IMR-90 (cell line): Measurements from ENCODE around the gene CDC20B. TPM values are rescaled to one million over a fixed set of nuclear protein-coding genes. Genes with fewer than 3 reads are reported as not detected.

ENCODE experiments used
- ATAC-seq: fragments of 200-7000 bp; cut with Tn5 transposase; 2 replicates; pipeline ENCODE4 v1.9.1; 2020; ENCODE audit warnings: low read depth, mild to moderate bottlenecking, moderate library complexity
- BruUV-seq: library from RNA; stranded (reverse); fragments of 400-500 nt; replicated peaks from 2 replicates; lab custom pipeline; 2021; lab: Mats Ljungman, UMichigan
- CTCF ChIA-PET: fragments of 300-600 bp; formaldehyde crosslinking; extraction: SDS; loops from one replicate; lab custom pipeline; 2021; ENCODE audit warnings: antibody characterized with exemption; lab: Yijun Ruan, JAX
- POLR2A ChIA-PET: fragments of 300-600 bp; sonication (Branson Sonifier 250); formaldehyde crosslinking; loops from one replicate; lab custom pipeline; 2022; ENCODE audit warnings: antibody characterized with exemption; ENCODE audit not compliant: unreplicated experiment; lab: Charles Lee
- DNase-seq: peaks from one replicate; pipeline ENCODE4 v3.0.0; 2013
- H2AFZ ChIP-seq: replicated peaks from 2 replicates; pipeline ENCODE3; 2013; ENCODE audit warnings: low read length, mild to moderate bottlenecking; ENCODE audit not compliant: poor library complexity
- H2AK5ac ChIP-seq: 2 replicates; pipeline ENCODE4 v1.6.1; 2013; ENCODE audit warnings: low read depth, low read length, inconsistent platforms
- H2AK9ac ChIP-seq: replicated peaks from 2 replicates; pipeline ENCODE3; 2013; ENCODE audit warnings: mild to moderate bottlenecking, low read depth, low read length, moderate library complexity; ENCODE audit not compliant: poor library complexity
- H2BK120ac ChIP-seq: 2 replicates; pipeline ENCODE4 v1.6.1; 2013; ENCODE audit warnings: low read depth, low read length, inconsistent platforms
- H2BK15ac ChIP-seq: 3 replicates; pipeline ENCODE4 v1.6.1; 2013; ENCODE audit warnings: low read depth, low read length, inconsistent platforms
- H2BK20ac ChIP-seq: 2 replicates; pipeline ENCODE4 v1.6.1; 2013; ENCODE audit warnings: low read depth, mild to moderate bottlenecking, inconsistent platforms, low read length, moderate library complexity
- H2BK5ac ChIP-seq: 2 replicates; pipeline ENCODE4 v1.6.1; 2013; ENCODE audit warnings: mild to moderate bottlenecking, low read depth, low read length, inconsistent platforms; ENCODE audit not compliant: poor library complexity, severe bottlenecking
- H3K14ac ChIP-seq: replicated peaks from 2 replicates; pipeline ENCODE4 v1.6.1; 2013; ENCODE audit warnings: low read depth, low read length, inconsistent platforms
- H3K18ac ChIP-seq: 2 replicates; pipeline ENCODE4 v1.6.1; 2013; ENCODE audit warnings: low read depth, low read length, control low read depth
- H3K23ac ChIP-seq: 2 replicates; pipeline ENCODE4 v1.6.1; 2013; ENCODE audit warnings: low read depth, low read length, inconsistent platforms
- H3K27ac ChIP-seq: 2 replicates; pipeline ENCODE4 v1.5.1; 2013; ENCODE audit warnings: mild to moderate bottlenecking, control low read depth, low read length; ENCODE audit not compliant: insufficient read depth
- H3K27me3 ChIP-seq: 2 replicates; pipeline ENCODE4 v1.6.1; 2013; ENCODE audit warnings: low read length; ENCODE audit not compliant: control insufficient read depth, insufficient read depth
- H3K36me3 ChIP-seq: 2 replicates; pipeline ENCODE4 v1.6.1; 2013; ENCODE audit warnings: low read length, mixed read lengths; ENCODE audit not compliant: control insufficient read depth, insufficient read depth
- H3K4ac ChIP-seq: 2 replicates; pipeline ENCODE4 v1.6.1; 2013; ENCODE audit warnings: low read depth, low read length, inconsistent platforms
- H3K4me1 ChIP-seq: 2 replicates; pipeline ENCODE4 v1.6.1; 2013; ENCODE audit warnings: low read length, mixed read lengths; ENCODE audit not compliant: control insufficient read depth, insufficient read depth
- H3K4me2 ChIP-seq: 2 replicates; pipeline ENCODE4 v1.6.1; 2013; ENCODE audit warnings: low read depth, mild to moderate bottlenecking, control low read depth, low read length, moderate library complexity
- H3K4me3 ChIP-seq: 2 replicates; pipeline ENCODE4 v1.5.1; 2013; ENCODE audit warnings: low read depth, mild to moderate bottlenecking, control low read depth, low read length, moderate library complexity; ENCODE audit not compliant: insufficient read depth
- H3K56ac ChIP-seq: 2 replicates; pipeline ENCODE4 v1.6.1; 2013; ENCODE audit warnings: low read length, inconsistent platforms; ENCODE audit not compliant: insufficient read depth; ENCODE audit errors: extremely low read depth
- H3K79me1 ChIP-seq, 2 experiments: 2 replicates each; pipeline ENCODE4 v1.6.1; 2013; ENCODE audit warnings: low read length in 2 of 2, inconsistent platforms in 1 of 2, low read depth in 1 of 2
- H3K9ac ChIP-seq: 2 replicates; pipeline ENCODE4 v1.6.1; 2013; ENCODE audit warnings: low read depth, low read length, control low read depth
- H3K9me1 ChIP-seq: 2 replicates; pipeline ENCODE4 v1.6.1; 2013; ENCODE audit warnings: low read length, inconsistent platforms; ENCODE audit not compliant: insufficient read depth
- H3K9me3 ChIP-seq: 2 replicates; pipeline ENCODE4 v1.6.1; 2013; ENCODE audit warnings: low read length; ENCODE audit not compliant: control insufficient read depth, insufficient read depth
- H4K20me1 ChIP-seq: 2 replicates; pipeline ENCODE4 v1.6.1; 2013; ENCODE audit warnings: low read length, inconsistent platforms; ENCODE audit not compliant: insufficient read depth
- H4K5ac ChIP-seq: 2 replicates; pipeline ENCODE4 v1.6.1; 2013; ENCODE audit warnings: mild to moderate bottlenecking, low read depth, low read length, control low read depth
- H4K8ac ChIP-seq, 2 experiments: 2 replicates each; pipeline ENCODE4 v1.6.1; 2013; ENCODE audit warnings: low read depth in 2 of 2, low read length in 2 of 2, control low read depth in 1 of 2, inconsistent platforms in 1 of 2
- H4K91ac ChIP-seq: 2 replicates; pipeline ENCODE4 v1.6.1; 2013; ENCODE audit warnings: low read depth, low read length, inconsistent platforms; ENCODE audit not compliant: insufficient read depth
- BHLHE40 ChIP-seq: fragments of 150-350 bp; IDR thresholded peaks from 2 replicates; pipeline ENCODE4 v1.6.1; 2016; ENCODE audit warnings: mild to moderate bottlenecking, low read depth, low read length
- CEBPB ChIP-seq: IDR thresholded peaks from 2 replicates; pipeline ENCODE4 v1.6.1; 2012; ENCODE audit warnings: low read depth, low read length, improper control_type of control experiment
- CHD1 ChIP-seq: IDR thresholded peaks from 2 replicates; pipeline ENCODE4 v1.6.1; 2012; ENCODE audit warnings: low read depth, low read length, improper control_type of control experiment
- ELK1 ChIP-seq: fragments of 150-350 bp; IDR thresholded peaks from 2 replicates; pipeline ENCODE4 v1.6.1; 2016; ENCODE audit warnings: low read depth, mild to moderate bottlenecking, low read length, moderate library complexity, borderline replicate concordance
- FOS ChIP-seq: fragments of 150-350 bp; IDR thresholded peaks from 2 replicates; pipeline ENCODE4 v1.6.1; 2016; ENCODE audit warnings: low read depth, low read length
- MAFK ChIP-seq: IDR thresholded peaks from 2 replicates; pipeline ENCODE4 v1.6.1; 2012; ENCODE audit warnings: low read depth, low read length, improper control_type of control experiment
- MAZ ChIP-seq: IDR thresholded peaks from 2 replicates; pipeline ENCODE4 v1.6.1; 2012; ENCODE audit warnings: low read depth, mild to moderate bottlenecking, low read length, improper control_type of control experiment, moderate library complexity, borderline replicate concordance
- MXI1 ChIP-seq: IDR thresholded peaks from 2 replicates; pipeline ENCODE4 v1.6.1; 2012; ENCODE audit warnings: low read depth, mild to moderate bottlenecking, low read length, moderate library complexity, borderline replicate concordance
- NFE2L2 ChIP-seq: fragments of 150-350 bp; IDR thresholded peaks from 2 replicates; pipeline ENCODE4 v1.6.1; 2016; ENCODE audit warnings: low read depth, mild to moderate bottlenecking, low read length
- POLR2A ChIP-seq: IDR thresholded peaks from 2 replicates; pipeline ENCODE4 v1.6.1; 2012; ENCODE audit warnings: mild to moderate bottlenecking, low read depth, low read length
- RAD21 ChIP-seq: IDR thresholded peaks from 2 replicates; pipeline ENCODE4 v1.6.1; 2012; ENCODE audit warnings: low read length, improper control_type of control experiment
- RCOR1 ChIP-seq: IDR thresholded peaks from 2 replicates; pipeline ENCODE4 v1.6.1; 2012; ENCODE audit warnings: mild to moderate bottlenecking, low read length, improper control_type of control experiment; ENCODE audit not compliant: insufficient replicate concordance
- RFX5 ChIP-seq: IDR thresholded peaks from 2 replicates; pipeline ENCODE4 v1.8.0; 2012; ENCODE audit warnings: low read depth, mild to moderate bottlenecking, low read length, moderate library complexity
- SMC3 ChIP-seq: fragments of 150-350 bp; IDR thresholded peaks from 2 replicates; pipeline ENCODE4 v1.6.1; 2016; ENCODE audit warnings: low read depth, mild to moderate bottlenecking, antibody characterized with exemption, low read length, moderate library complexity
- USF2 ChIP-seq: fragments of 150-350 bp; IDR thresholded peaks from 2 replicates; pipeline ENCODE4 v1.6.1; 2017; ENCODE audit warnings: mild to moderate bottlenecking, antibody characterized with exemption, low read length, low read depth
- WGBS, 2 experiments: methylation state at CpG; one replicate each; pipeline versions ENCODE4 v1.1.5 to v1.1.7; 2013; ENCODE audit warnings: missing lambda C conversion rate in 2 of 2; ENCODE audit not compliant: insufficient read length in 1 of 2; ENCODE audit errors: extremely low coverage in 2 of 2; 5-methylcytosine and 5-hydroxymethylcytosine counted together
- dilution Hi-C: fragments of 300-500 bp; cut with HindIII; formaldehyde crosslinking; loops from one replicate; pipeline ENCODE4 v1.14.3; 2018; ENCODE audit warnings: low sequenced_read_pairs; ENCODE audit not compliant: unreplicated experiment
- in situ Hi-C: fragments of 300-500 bp; cut with MboI; formaldehyde crosslinking; loops from 3 replicates; pipeline ENCODE4 v1.14.3; 2019; ENCODE audit warnings: low sequenced_read_pairs, inconsistent platforms, mixed read lengths
- intact Hi-C: fragments of 100-400 bp; cut with micrococcal nuclease; formaldehyde crosslinking; loops from 2 replicates; pipeline ENCODE4 v1.10.0; 2022
- polyA plus RNA-seq, 3 experiments: library from polyadenylated mRNA; depleted of rRNA; stranded (reverse); fragments of >200 nt; gene quantifications; 2 replicates each; pipeline ENCODE4 v1.2.3, GENCODE V29; 2012; ENCODE audit warnings: low replicate concordance in 1 of 3
- total RNA-seq: library from RNA; depleted of rRNA; stranded (reverse); fragments of >200 nt; gene quantifications from 2 replicates; pipeline ENCODE4 v1.2.3, GENCODE V29; 2012

Gene CDC20B
- total and polyA plus RNA-seq, 2 of the 4 experiments (the other 2 are of a cell fraction): not detected

- TF ChIP-seq FOS: no peak
Measured at GRCh38 chr5:55140908-55141665, 31.9 kb downstream of the CDC20B start (continued).

GRCh38 chr5:55136521-55136920 is 36.5 kb downstream of the CDC20B start:
- no peak overlapping the region for H3K4me2 ChIP-seq
- H2BK120ac ChIP-seq: no peak overlapping the region
- BruUV-seq: no TSS peak
- peaks cover 23% of the 10 kb centered on the region for H3K27me3 ChIP-seq
- H3K9ac ChIP-seq: no peak overlapping the region
- H4K5ac ChIP-seq: no peak overlapping the region
- no peak overlapping the region for H3K14ac ChIP-seq
- ATAC-seq (no peak), DNase-seq (no peak)
- no peaks in the 10 kb centered on the region; the same call in 1 of the 2 replicates for H3K9me3 ChIP-seq
- no peak overlapping the region for H2AK9ac ChIP-seq
- no peak overlapping the region for H3K4ac ChIP-seq
- H3K4me3 ChIP-seq: no peak overlapping the region
- H3K9me1 ChIP-seq: no peaks in the 10 kb centered on the region
- no peak overlapping the region for H4K91ac ChIP-seq
- H4K20me1 ChIP-seq: no peaks in the 10 kb centered on the region
- no peak overlapping the region for H2BK5ac ChIP-seq
- dilution Hi-C loops (loop anchor here (25.0 kb wide), 1 partner anchor 199 kb away; no protein-coding TSS in a partner anchor), intact Hi-C loops (no loop called here), in situ Hi-C loops (loop anchor here (25.0 kb wide), 1 partner anchor 649 kb away; no protein-coding TSS in a partner anchor)
- H4K8ac ChIP-seq: no peak overlapping the region
- no peak overlapping the region for H2AFZ ChIP-seq
- no peak overlapping the region for H3K27ac ChIP-seq
- POLR2A ChIA-PET: no interaction called here
- no peaks in the 10 kb centered on the region for H3K79me1 ChIP-seq
- no peak overlapping the region for H3K56ac ChIP-seq
- H2AK5ac ChIP-seq: no peak overlapping the region
- H3K4me1 ChIP-seq: 0 out of 2 replicates have a peak, but pooled peaks cover 3% of the 10 kb centered on the region
- no peak overlapping the region for H2BK20ac ChIP-seq
- no CpG with 5 or more reads among the region's 3 CpGs for WGBS, 2 experiments
- H2BK15ac ChIP-seq: no peak overlapping the region
- CTCF ChIA-PET: interaction anchor here (0.7 kb wide), 1 partner anchor 94 kb away, joined by 3 read pairs; no protein-coding TSS in a partner anchor
- H3K18ac ChIP-seq: no peak overlapping the region
- no peaks in the 10 kb centered on the region for H3K36me3 ChIP-seq
- H3K23ac ChIP-seq: no peak overlapping the region
- no peak for TF ChIP-seq POLR2A
- no peak for TF ChIP-seq USF2
- no peak for TF ChIP-seq RAD21
- TF ChIP-seq MXI1: no peak
- no peak for TF ChIP-seq NFE2L2
- no peak for TF ChIP-seq SMC3
- TF ChIP-seq RCOR1: no peak
- TF ChIP-seq CHD1: no peak
- TF ChIP-seq FOS: no peak
- no peak for TF ChIP-seq MAFK
- TF ChIP-seq ELK1: no peak
- no peak for TF ChIP-seq CEBPB
- no peak for TF ChIP-seq RFX5
- TF ChIP-seq BHLHE40: no peak
- TF ChIP-seq MAZ: no peak
